Measurements from ENCODE around the gene SPATA6. TPM values are rescaled to one million over a fixed set of nuclear protein-coding genes. Genes with fewer than 3 reads are reported as not detected.
"Not testable (repeated sequence)": the region's sequence is repeated elsewhere in the genome, so short reads cannot be mapped to it uniquely, and the experiment has no call there.

Gene SPATA6
- 10 to 100 TPM in 8 of 10 donors, 1 to 10 TPM in 2; 6.8 to 16.2 (median 10.9) TPM for polyA plus RNA-seq (ENCODE audit: insufficient read length in 10 of 10)
- long read RNA-seq, donor 1, full-length matches to known transcripts, result 2 of 2 reads
- long read RNA-seq, donor 1, partial matches to known transcripts, result 0 of 2 reads
- long read RNA-seq, donor 1, other reads (novel, unspliced or antisense), result 0 of 2 reads
- long read RNA-seq, donor 2, result 0 reads
- long read RNA-seq, donor 3, result 0 reads
- long read RNA-seq, donor 4, full-length matches to known transcripts, result 3 of 3 reads
- long read RNA-seq, donor 4, partial matches to known transcripts, result 0 of 3 reads
- long read RNA-seq, donor 4, other reads (novel, unspliced or antisense), result 0 of 3 reads
- long read RNA-seq, donor 5, full-length matches to known transcripts, result 3 of 3 reads
- long read RNA-seq, donor 5, partial matches to known transcripts, result 0 of 3 reads
- long read RNA-seq, donor 5, other reads (novel, unspliced or antisense), result 0 of 3 reads
- long read RNA-seq, donor 6, result 0 reads
- long read RNA-seq, donor 7, result 0 reads
- long read RNA-seq, donor 8, partial matches to known transcripts, result 0 of 1 reads
- long read RNA-seq, donor 8, other reads (novel, unspliced or antisense), result 0 of 1 reads
- long read RNA-seq, donor 9, result 0 reads

GRCh38 chr1:48471691-48472576 lies at the start of gene SPATA6:
Gene SPATA6, minus strand, starts transcription at chr1:48472204. Its CDS starts 196 bp downstream, at chr1:48472008.
- peak; percentile 94 to 98 (median 96) for DNase-seq

GRCh38 chr1:48519896-48520295 lies 47.9 kb upstream of the SPATA6 start:
- DNase-seq, result not testable (repeated sequence)

GRCh38 chr1:48506870-48507269 lies 34.9 kb upstream of the SPATA6 start:
- no peak for DNase-seq

- DNase-seq, result no peak
Measured at GRCh38 chr1:48500541-48501450, 28.8 kb upstream of the SPATA6 start.

- no peak for DNase-seq
Measured at GRCh38 chr1:48499211-48499735, 27.3 kb upstream of the SPATA6 start.

GRCh38 chr1:48498096-48498791 lies 26.2 kb upstream of the SPATA6 start:
- peak; percentile 60 to 84 (median 81) for DNase-seq

- no peak for DNase-seq
Measured at GRCh38 chr1:48495911-48496310, 23.9 kb upstream of the SPATA6 start.

GRCh38 chr1:48495166-48495565 lies 23.2 kb upstream of the SPATA6 start:
- DNase-seq, result no peak

GRCh38 chr1:48493970-48494769 lies 22.2 kb upstream of the SPATA6 start:
- peak; percentile 46 to 83 (median 59) for DNase-seq

GRCh38 chr1:48493041-48493440 lies 21.0 kb upstream of the SPATA6 start:
- DNase-seq, result no peak

- DNase-seq, result peak in 2 of 3 donors; percentile 27 to 50
Measured at GRCh38 chr1:48492392-48492791, 20.4 kb upstream of the SPATA6 start.

- no peak for DNase-seq
Measured at GRCh38 chr1:48488721-48489120, 16.7 kb upstream of the SPATA6 start.

GRCh38 chr1:48480504-48480903 lies 8.5 kb upstream of the SPATA6 start:
- DNase-seq, result no peak

GRCh38 chr1:48480023-48480422 lies 8.0 kb upstream of the SPATA6 start:
- DNase-seq, result not testable (repeated sequence)

- DNase-seq, result no peak
Measured at GRCh38 chr1:48472638-48473037, 634 bp upstream of the SPATA6 start.

- DNase-seq, result peak in 1 of 3 donors; percentile 65
Measured at GRCh38 chr1:48470950-48471690, 884 bp downstream of the SPATA6 start.

- DNase-seq, result peak; percentile 52 to 90 (median 65)
Measured at GRCh38 chr1:48470481-48470855, 1.5 kb downstream of the SPATA6 start.
